WERI-Rb-1 (cell line): ENCODE results near the gene TSC22D1.

ENCODE experiments used
- DNase-seq: peaks from one replicate; pipeline ENCODE4 v3.0.0-alpha.2; 2020
- H3K27ac ChIP-seq: fragments of 250-450 bp; sonication (Bioruptor Pico); 2 replicates; pipeline ENCODE4 v1.5.1; 2020; ENCODE audit warnings: mild to moderate bottlenecking, moderate library complexity
- H3K27me3 ChIP-seq: fragments of 250-450 bp; sonication (Bioruptor Pico); 2 replicates; pipeline ENCODE4 v1.5.1; 2021; ENCODE audit warnings: mild to moderate bottlenecking, low read depth, moderate library complexity; ENCODE audit not compliant: insufficient read depth, severe bottlenecking
- H3K36me3 ChIP-seq: fragments of 250-450 bp; sonication (Bioruptor Pico); 2 replicates; pipeline ENCODE4 v1.5.1; 2020; ENCODE audit warnings: mild to moderate bottlenecking, moderate library complexity
- H3K4me3 ChIP-seq: 2 replicates; pipeline ENCODE4 v1.5.1; 2011; ENCODE audit warnings: low read depth, mild to moderate bottlenecking, control low read depth, low read length
- H3K9me3 ChIP-seq: fragments of 250-450 bp; sonication (Bioruptor Pico); 2 replicates; pipeline ENCODE4 v1.5.1; 2021; ENCODE audit warnings: mild to moderate bottlenecking, moderate library complexity; ENCODE audit not compliant: severe bottlenecking
- TF ChIP-seq, protein P1 (sequence below): IDR thresholded peaks from 2 replicates; pipeline ENCODE4 v1.5.1; 2011; ENCODE audit warnings: low read depth, mild to moderate bottlenecking, control low read depth, inconsistent platforms, low read length

The TSC22D1 gene

GRCh38 chr13:44416744-44417143, 159.4 kb downstream of the TSC22D1 start:
- Histone ChIP-seq H3K27ac (no peak overlapping the region), H3K36me3 (no peaks in the 10 kb centered on the region), H3K27me3 (no peaks in the 10 kb centered on the region), H3K9me3 (no peaks in the 10 kb centered on the region), H3K4me3 (no peak overlapping the region)
- TF ChIP-seq, protein P1, sequence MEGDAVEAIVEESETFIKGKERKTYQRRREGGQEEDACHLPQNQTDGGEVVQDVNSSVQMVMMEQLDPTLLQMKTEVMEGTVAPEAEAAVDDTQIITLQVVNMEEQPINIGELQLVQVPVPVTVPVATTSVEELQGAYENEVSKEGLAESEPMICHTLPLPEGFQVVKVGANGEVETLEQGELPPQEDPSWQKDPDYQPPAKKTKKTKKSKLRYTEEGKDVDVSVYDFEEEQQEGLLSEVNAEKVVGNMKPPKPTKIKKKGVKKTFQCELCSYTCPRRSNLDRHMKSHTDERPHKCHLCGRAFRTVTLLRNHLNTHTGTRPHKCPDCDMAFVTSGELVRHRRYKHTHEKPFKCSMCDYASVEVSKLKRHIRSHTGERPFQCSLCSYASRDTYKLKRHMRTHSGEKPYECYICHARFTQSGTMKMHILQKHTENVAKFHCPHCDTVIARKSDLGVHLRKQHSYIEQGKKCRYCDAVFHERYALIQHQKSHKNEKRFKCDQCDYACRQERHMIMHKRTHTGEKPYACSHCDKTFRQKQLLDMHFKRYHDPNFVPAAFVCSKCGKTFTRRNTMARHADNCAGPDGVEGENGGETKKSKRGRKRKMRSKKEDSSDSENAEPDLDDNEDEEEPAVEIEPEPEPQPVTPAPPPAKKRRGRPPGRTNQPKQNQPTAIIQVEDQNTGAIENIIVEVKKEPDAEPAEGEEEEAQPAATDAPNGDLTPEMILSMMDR: no peak
- DNase-seq: no peak

- TF ChIP-seq, protein P1: no peak
- H3K27ac ChIP-seq: no peak overlapping the region
- no peak overlapping the region for H3K4me3 ChIP-seq
- no peak for DNase-seq
- H3K27me3 ChIP-seq: no peaks in the 10 kb centered on the region
- no peaks in the 10 kb centered on the region for H3K9me3 ChIP-seq
- H3K36me3 ChIP-seq: no peaks in the 10 kb centered on the region
These were observed 159.8 kb downstream of the TSC22D1 start for GRCh38 chr13:44416301-44416700.

DNA sequence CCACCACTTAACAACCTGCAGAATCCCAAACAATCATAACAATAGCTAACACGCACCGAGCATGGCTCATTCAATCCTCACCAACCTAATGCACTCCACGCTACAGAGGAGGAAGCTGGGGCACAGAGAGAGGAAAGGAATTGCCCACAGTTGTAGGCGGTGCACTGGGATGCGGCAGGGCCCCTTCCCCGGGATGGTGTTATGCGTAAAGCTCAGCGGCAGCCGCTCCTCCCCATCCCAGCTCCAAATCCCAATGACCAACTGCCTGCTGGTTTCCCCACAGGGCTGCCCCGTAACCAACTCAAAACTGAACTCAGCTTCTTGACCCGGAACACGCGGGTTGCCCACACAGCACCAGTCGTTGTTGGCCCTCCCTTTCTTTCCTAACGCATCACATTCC, 160.3 kb downstream of the TSC22D1 start:
- DNase-seq: no peak
- no peak overlapping the region for H3K27ac ChIP-seq
- no peaks in the 10 kb centered on the region for H3K27me3 ChIP-seq
- TF ChIP-seq, protein P1: no peak
- no peak overlapping the region for H3K4me3 ChIP-seq
- H3K36me3 ChIP-seq: no peaks in the 10 kb centered on the region
- H3K9me3 ChIP-seq: no peaks in the 10 kb centered on the region

GRCh38 chr13:44414716-44415115, 161.4 kb downstream of the TSC22D1 start:
- no peak for DNase-seq

GRCh38 chr13:44413095-44413494, 163.0 kb downstream of the TSC22D1 start:
- Histone ChIP-seq H3K36me3 (no peaks in the 10 kb centered on the region), H3K4me3 (no peak overlapping the region), H3K9me3 (no peaks in the 10 kb centered on the region), H3K27ac (no peak overlapping the region), H3K27me3 (no peaks in the 10 kb centered on the region)
- TF ChIP-seq, protein P1: no peak
- no peak for DNase-seq

More at GRCh38 chr13:44414716-44415115, 161.4 kb downstream of the TSC22D1 start:
- Histone ChIP-seq H3K27me3 (no peaks in the 10 kb centered on the region), H3K36me3 (no peaks in the 10 kb centered on the region), H3K27ac (no peak overlapping the region), H3K4me3 (no peak overlapping the region), H3K9me3 (no peaks in the 10 kb centered on the region)
- TF ChIP-seq, protein P1: no peak

DNA sequence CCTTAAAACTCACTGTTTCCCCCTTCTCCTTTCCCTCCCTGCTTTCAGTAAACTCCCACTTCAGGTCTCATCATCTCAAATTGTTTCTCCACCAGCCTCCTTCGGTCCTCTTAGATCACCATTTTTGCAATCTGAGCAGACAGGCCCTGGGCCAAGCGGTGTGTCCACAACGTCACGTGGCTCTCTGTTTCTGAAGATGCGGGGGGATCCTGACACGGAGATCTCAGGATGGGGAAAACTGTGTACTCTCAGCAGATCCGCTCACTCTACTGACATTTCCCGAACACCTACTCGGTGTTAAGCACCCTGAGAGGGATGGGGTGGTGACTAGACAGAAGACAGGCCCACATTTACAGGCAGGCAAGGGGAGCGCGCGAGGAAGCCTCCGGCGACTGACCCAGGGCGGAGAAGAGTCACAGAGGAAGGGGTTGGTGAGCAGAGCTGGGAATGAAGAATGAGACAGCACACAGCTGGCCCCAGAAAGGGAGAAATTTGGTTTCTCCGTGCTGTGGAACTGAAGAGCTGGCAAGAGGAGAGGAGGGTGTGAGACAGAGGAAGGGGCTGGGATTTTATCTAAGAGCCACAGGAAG, 163.7 kb downstream of the TSC22D1 start:
- Histone ChIP-seq H3K36me3 (no peaks in the 10 kb centered on the region), H3K27me3 (no peaks in the 10 kb centered on the region), H3K9me3 (no peaks in the 10 kb centered on the region), H3K4me3 (no peak overlapping the region), H3K27ac (no peak overlapping the region)
- TF ChIP-seq, protein P1: no peak
- no peak for DNase-seq
